HepG2 (cell line): ENCODE measurements around the gene PLA2G12A. TPM values are rescaled to one million over a fixed set of nuclear protein-coding genes. Genes with fewer than 3 reads are reported as not detected.

Experiments used
- ATAC-seq: fragments of 200-7000 bp; cut with Tn5 transposase; 3 replicates; pipeline ENCODE4 v1.9.1; 2020; ENCODE audit warnings: mild to moderate bottlenecking, moderate library complexity
- BruUV-seq: library from RNA; stranded (reverse); fragments of 400-500 nt; replicated peaks from 2 replicates; lab custom pipeline; 2021; lab: Mats Ljungman, UMichigan
- CTCF ChIA-PET: fragments of 300-600 bp; formaldehyde crosslinking; extraction: SDS; loops from one replicate; lab custom pipeline; 2021; ENCODE audit warnings: low total read pairs, inconsistent platforms, low intra/inter-chr PET ratio; lab: Yijun Ruan, JAX
- POLR2A ChIA-PET: fragments of 350-600 bp; sonication (Branson Sonifier 250); formaldehyde crosslinking; loops from one replicate; lab custom pipeline; 2020; ENCODE audit warnings: antibody characterized with exemption, inconsistent platforms; lab: Yijun Ruan, JAX
- DNase-seq: peaks from one replicate; pipeline ENCODE4 v3.0.0-alpha.2; 2015; ENCODE audit warnings: low spot score
- FAIRE-seq: peaks from 3 replicates; lab custom pipeline; 2011; peaks lifted over from hg19 to GRCh38; lab: Jason Lieb, UNC
- H2AFZ ChIP-seq: one replicate; pipeline ENCODE4 v1.6.1; 2011; ENCODE audit warnings: low read length, inconsistent platforms
- H3K27ac ChIP-seq: fragments of 300-600 bp; 3 replicates; pipeline ENCODE4 v1.8.0; 2011; ENCODE audit warnings: mixed run types, mild to moderate bottlenecking, mixed read lengths, low read length, inconsistent platforms; ENCODE audit not compliant: insufficient read depth; ENCODE audit errors: extremely low read length
- H3K27me3 ChIP-seq, 2 experiments: fragments of 200-600 bp in 1 of 2; 2 replicates in 1 of 2; 3 replicates in 1 of 2; pipeline versions ENCODE4 v1.6.0 to v1.8.0; 2011; ENCODE audit warnings: low read length in 2 of 2, mild to moderate bottlenecking in 2 of 2, moderate library complexity in 2 of 2, inconsistent platforms in 1 of 2; ENCODE audit not compliant: insufficient read depth in 2 of 2, control insufficient read depth in 1 of 2
- H3K36me3 ChIP-seq, 2 experiments: fragments of 200-600 bp in 1 of 2; replicated peaks in 1 of 2; 2 replicates in 1 of 2; 3 replicates in 1 of 2; pipeline versions ENCODE4 v1.5.1 to v1.8.0; 2011; ENCODE audit warnings: low read length in 2 of 2, inconsistent platforms in 1 of 2; ENCODE audit not compliant: insufficient read depth in 2 of 2, control insufficient read depth in 1 of 2
- H3K4me1 ChIP-seq: 2 replicates; pipeline ENCODE4 v1.5.1; 2012; ENCODE audit warnings: low read length, inconsistent platforms; ENCODE audit not compliant: insufficient read depth
- H3K4me2 ChIP-seq: 2 replicates; pipeline ENCODE4 v1.6.0; 2011; ENCODE audit warnings: low read depth, low read length, inconsistent platforms
- H3K4me3 ChIP-seq, 3 experiments: fragments of 200-600 bp in 1 of 3; sonication (generic), shearing (Covaris generic) in 1 of 3; replicated peaks in 1 of 3; 2 replicates each; pipeline ENCODE4 v1.5.1; 2011 to 2016; ENCODE audit warnings: low read length in 3 of 3, inconsistent platforms in 2 of 3, low read depth in 2 of 3, mild to moderate bottlenecking in 2 of 3, control low read depth in 1 of 3, mixed read lengths in 1 of 3; ENCODE audit not compliant: insufficient read depth in 1 of 3
- H3K79me2 ChIP-seq: one replicate; pipeline ENCODE4 v1.6.1; 2011; ENCODE audit warnings: low read length, inconsistent platforms; ENCODE audit not compliant: insufficient read depth
- H3K9ac ChIP-seq: 2 replicates; pipeline ENCODE4 v1.6.0; 2011; ENCODE audit warnings: mild to moderate bottlenecking, low read depth, low read length, inconsistent platforms; ENCODE audit not compliant: insufficient read depth
- H3K9me3 ChIP-seq: 2 replicates; pipeline ENCODE4 v1.5.1; 2012; ENCODE audit warnings: mild to moderate bottlenecking, low read length
- H4K20me1 ChIP-seq: 2 replicates; pipeline ENCODE4 v1.6.0; 2011; ENCODE audit warnings: inconsistent platforms, mild to moderate bottlenecking, low read length, moderate library complexity; ENCODE audit not compliant: insufficient read depth
- AKAP8 ChIP-seq: sonication (generic); formaldehyde crosslinking; IDR thresholded peaks from 2 replicates; pipeline ENCODE4 v1.5.1; 2020; ENCODE audit warnings: mild to moderate bottlenecking, missing genetic modification reagents
- CREB1 ChIP-seq, 2 experiments: fragments of 450-650 bp in 1 of 2; IDR thresholded peaks; 2 replicates each; pipeline ENCODE4 v1.6.1; 2016 to 2017; ENCODE audit warnings: control low read depth in 1 of 2, mild to moderate bottlenecking in 1 of 2, missing compliant biosample characterization in 1 of 2, missing genetic modification characterization in 1 of 2
- FOXK2 ChIP-seq: fragments of 450-650 bp; IDR thresholded peaks from 2 replicates; pipeline ENCODE4 v1.6.1; 2016
- GZF1 ChIP-seq: sonication (generic); formaldehyde crosslinking; IDR thresholded peaks from 2 replicates; pipeline ENCODE4 v1.5.1; 2020; ENCODE audit warnings: mild to moderate bottlenecking, missing genetic modification reagents
- HNRNPL ChIP-seq: fragments of 200-400 bp; formaldehyde crosslinking; IDR thresholded peaks from 2 replicates; pipeline ENCODE4 v1.6.1; 2017; ENCODE audit warnings: mild to moderate bottlenecking, low read depth, low read length
- KAT7 ChIP-seq: IDR thresholded peaks from 2 replicates; pipeline ENCODE4 v1.6.1; 2018; ENCODE audit warnings: borderline replicate concordance, missing compliant biosample characterization
- KLF13 ChIP-seq: sonication (generic); formaldehyde crosslinking; IDR thresholded peaks from 2 replicates; pipeline ENCODE4 v1.4.0; 2020; ENCODE audit warnings: mild to moderate bottlenecking, missing genetic modification reagents
- MAX ChIP-seq: IDR thresholded peaks from 2 replicates; pipeline ENCODE4 v1.6.1; 2012; ENCODE audit warnings: inconsistent platforms
- MYNN ChIP-seq: sonication (generic); formaldehyde crosslinking; IDR thresholded peaks from 2 replicates; pipeline ENCODE4 v1.4.0; 2020; ENCODE audit warnings: mild to moderate bottlenecking, low read depth, missing genetic modification reagents
- RAD51 ChIP-seq: fragments of 450-650 bp; IDR thresholded peaks from 2 replicates; pipeline ENCODE4 v1.6.1; 2016; ENCODE audit warnings: borderline replicate concordance
- RNF2 ChIP-seq: fragments of 450-650 bp; conservative IDR thresholded peaks from 2 replicates; pipeline ENCODE4 v1.6.1; 2016; ENCODE audit warnings: low read depth
- THAP7 ChIP-seq: sonication (generic); formaldehyde crosslinking; IDR thresholded peaks from 2 replicates; pipeline ENCODE4 v1.8.1; 2023; ENCODE audit warnings: mild to moderate bottlenecking, missing genetic modification reagents
- ZBTB25 ChIP-seq: IDR thresholded peaks from 2 replicates; pipeline ENCODE4 v1.6.1; 2018; ENCODE audit warnings: missing genetic modification reagents
- ZFP36L2 ChIP-seq: sonication (generic); formaldehyde crosslinking; IDR thresholded peaks from 2 replicates; pipeline ENCODE4 v1.4.0; 2020; ENCODE audit warnings: missing genetic modification reagents
- ZNF333 ChIP-seq: sonication (generic); formaldehyde crosslinking; IDR thresholded peaks from 2 replicates; pipeline ENCODE4 v1.4.0; 2020; ENCODE audit warnings: mild to moderate bottlenecking, missing genetic modification reagents, borderline replicate concordance
- ZNF761 ChIP-seq: sonication (generic); formaldehyde crosslinking; conservative IDR thresholded peaks from 2 replicates; pipeline ENCODE4 v1.4.0; 2020; ENCODE audit warnings: mild to moderate bottlenecking, missing genetic modification reagents
- ZNF841 ChIP-seq: sonication (generic); formaldehyde crosslinking; IDR thresholded peaks from 2 replicates; pipeline ENCODE4 v1.8.1; 2023; ENCODE audit warnings: missing genetic modification reagents, borderline replicate concordance
- ZSCAN21 ChIP-seq: sonication (generic); formaldehyde crosslinking; IDR thresholded peaks from 2 replicates; pipeline ENCODE4 v1.8.0; 2022; ENCODE audit warnings: mild to moderate bottlenecking, missing genetic modification reagents, moderate library complexity, borderline replicate concordance
- WGBS: methylation state at CpG from one replicate; pipeline ENCODE4 v1.1.6; 2017; ENCODE audit warnings: low lambda C conversion rate; 5-methylcytosine and 5-hydroxymethylcytosine counted together
- in situ Hi-C: cut with HindIII; loops from 2 replicates; pipeline ENCODE4 v1.10.0; 2017; ENCODE audit warnings: low pct_unique_long_range_greater_than_20kb; ENCODE audit not compliant: extremely low pct_ligation_motif_present
- intact Hi-C: fragments of 100-400 bp; cut with micrococcal nuclease; formaldehyde crosslinking; loops from one replicate; pipeline ENCODE4 v1.10.0; 2022; ENCODE audit not compliant: unreplicated experiment
- polyA plus RNA-seq, 8 experiments: library from polyadenylated mRNA; depleted of rRNA in 3 of 8; stranded (reverse) in 7 of 8; unstranded in 1 of 8; fragments of >200 nt; fragmentation: Illumina TruSeq in 4 of 8; extraction: Trizol in 4 of 8; gene quantifications; 2 replicates each; pipeline versions ENCODE4 v1.2.1 to v1.2.3, GENCODE V29; 2011 to 2016; ENCODE audit warnings: low read depth in 4 of 8, missing spikeins in 1 of 8, mixed read lengths in 1 of 8; ENCODE audit not compliant: insufficient read depth in 1 of 8
- total RNA-seq, 5 experiments: library from RNA; depleted of rRNA; stranded (reverse); fragments of >200 nt; fragmentation: Illumina TruSeq; extraction: Trizol; gene quantifications; 2 replicates each; pipeline ENCODE4 v1.2.3, GENCODE V29; 2016; ENCODE audit warnings: low read depth in 1 of 5

The PLA2G12A gene
- total and polyA plus RNA-seq, 2 of the 13 experiments (the other 11 are each of a cell fraction or from before 2014, with no cell fraction given) = 61.2 to 64.0 TPM

- H3K4me1 ChIP-seq = peaks cover 25% of the 10 kb centered on the region
- BruUV-seq = no TSS peak
- peak overlapping the region; percentile 81 for H3K27ac ChIP-seq
- peaks cover 35% of the 10 kb centered on the region for H3K79me2 ChIP-seq
- ATAC-seq (no peak), DNase-seq (no peak), FAIRE-seq (no peak)
- H3K27me3 ChIP-seq = no peaks in the 10 kb centered on the region; a peak in 2 of 5 replicates
- peak overlapping the region; percentile 92 for H3K4me2 ChIP-seq
- WGBS = 2% methylated on average over 6 of the region's 6 CpGs
- ChIA-PET POLR2A (interaction anchor here (1.0 kb wide), 1 partner anchor 87 kb away, joined by 3 read pairs; the partner anchor contains the start of gene GAR1), CTCF (no interaction called here)
- no peak overlapping the region for H2AFZ ChIP-seq
- in situ Hi-C loops = no loop called here
- no peaks in the 10 kb centered on the region for H3K9me3 ChIP-seq
- H4K20me1 ChIP-seq = no peaks in the 10 kb centered on the region
- peak overlapping the region; percentile 75 for H3K9ac ChIP-seq
- peak overlapping the region; percentile 79 to 91 (median 88); a peak in 5 of 6 replicates for H3K4me3 ChIP-seq
- no peaks in the 10 kb centered on the region; a peak in 1 of 5 replicates for H3K36me3 ChIP-seq
- peak; percentile 8; the same call in 1 of the 2 replicates for TF ChIP-seq MAX
- 0 out of 2 replicates have a peak, but pooled peaks have one; percentile 26 for TF ChIP-seq ZBTB25 (CRISPR knock-in tag)
- TF ChIP-seq THAP7 (CRISPR knock-in tag) = no peak
- intact Hi-C loops = loop anchor here (2.0 to 10.0 kb wide), 4 partner anchors 76 to 294 kb away; partner anchors contain the start of genes GAR1, MCUB and SEC24B
Measured at GRCh38 chr4:109728385-109728784, 1.5 kb downstream of the PLA2G12A start.

GRCh38 chr4:109723110-109723509 is 6.8 kb downstream of the PLA2G12A start:
- DNase-seq = no peak
- CTCF ChIA-PET = no interaction called here
- POLR2A ChIA-PET = no interaction called here
- no peak for FAIRE-seq
- H3K79me2 ChIP-seq = peaks cover 44% of the 10 kb centered on the region
- H4K20me1 ChIP-seq = no peaks in the 10 kb centered on the region
- no peak overlapping the region for H3K4me2 ChIP-seq
- no peak for ATAC-seq
- peaks cover 30% of the 10 kb centered on the region for H3K4me1 ChIP-seq
- no peak overlapping the region for H2AFZ ChIP-seq
- H3K9ac ChIP-seq = no peak overlapping the region
- 0 out of 5 replicates have a peak, but pooled peaks cover 0 to 4% of the 10 kb centered on the region in 2 experiments for H3K36me3 ChIP-seq
- no TSS peak for BruUV-seq
- H3K27me3 ChIP-seq = no peaks in the 10 kb centered on the region; a peak in 1 of 5 replicates
- WGBS = 96% methylated on average over 2 of the region's 2 CpGs
- in situ Hi-C loops = no loop called here
- intact Hi-C loops = loop anchor here (10.0 kb wide), 2 partner anchors 158 to 288 kb away; partner anchors contain the start of genes MCUB and SEC24B
- H3K4me3 ChIP-seq = no peak overlapping the region
- H3K27ac ChIP-seq = no peak overlapping the region
- no peaks in the 10 kb centered on the region for H3K9me3 ChIP-seq
- no peak for TF ChIP-seq ZSCAN21 (CRISPR knock-in tag)
- no peak for TF ChIP-seq RAD51
- no peak for TF ChIP-seq FOXK2
- TF ChIP-seq ZFP36L2 (CRISPR knock-in tag) = no peak
- TF ChIP-seq AKAP8 (CRISPR knock-in tag) = no peak
- TF ChIP-seq KLF13 (CRISPR knock-in tag) = no peak
- no peak for TF ChIP-seq KAT7 (CRISPR knock-in tag)
- TF ChIP-seq CREB1 (IDR thresholded peaks at IDR 0.05) = no peak
- TF ChIP-seq CREB1 (CRISPR knock-in tag; IDR thresholded peaks at IDR 0.05) = no peak
- no peak for TF ChIP-seq HNRNPL
- no peak for TF ChIP-seq MYNN (CRISPR knock-in tag)
- TF ChIP-seq ZNF761 = no peak
- no peak for TF ChIP-seq GZF1 (CRISPR knock-in tag)
- TF ChIP-seq ZNF333 (CRISPR knock-in tag) = no peak
- TF ChIP-seq ZNF841 (CRISPR knock-in tag) = no peak
- no peak for TF ChIP-seq RNF2
